ENCODE measurements around the gene MBD3L2.

MBD3L2 gene

DNA sequence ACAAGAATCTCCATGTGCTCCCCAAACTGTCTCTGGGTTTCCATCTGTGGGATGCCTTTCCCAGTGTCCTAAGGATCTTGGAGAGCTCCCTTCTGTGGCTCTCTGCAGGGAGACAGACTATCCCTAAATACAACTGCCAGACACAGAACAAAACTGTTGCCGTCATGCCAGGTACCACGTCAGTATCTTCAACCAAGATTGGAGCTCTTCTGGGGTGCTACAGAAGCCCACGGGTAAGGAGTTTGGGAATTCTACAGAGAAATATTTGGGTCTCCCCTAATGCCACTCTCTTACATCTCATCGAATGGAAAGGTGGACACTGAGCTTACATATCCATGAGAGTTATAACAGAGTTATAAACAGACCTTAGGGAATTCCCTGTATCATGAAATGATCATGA is 14.2 kb downstream of the MBD3L2 start:
- DNase-seq: no peak

- no peak for DNase-seq
Measured at GRCh38 chr19:7063764-7064418, 14.8 kb downstream of the MBD3L2 start.

DNA sequence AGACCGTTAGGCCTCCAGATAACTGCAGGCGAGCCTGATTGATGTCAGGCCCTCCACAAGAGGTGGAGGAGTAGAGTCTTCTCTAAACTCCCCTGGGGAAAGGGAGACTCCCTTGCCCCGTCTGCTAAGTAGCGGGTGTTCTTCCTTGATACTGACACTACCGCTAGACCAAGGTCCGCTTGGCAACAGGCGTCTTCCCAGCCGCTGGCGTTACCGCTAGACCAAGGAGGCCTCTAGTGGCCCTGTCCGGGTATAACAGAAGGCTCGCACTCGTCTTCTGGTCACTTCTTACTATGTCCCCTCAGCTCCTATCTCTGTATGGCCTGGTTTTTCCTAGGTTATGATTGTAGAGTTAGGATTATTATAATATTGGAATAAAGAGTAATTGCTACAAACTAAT is 18.0 kb downstream of the MBD3L2 start:
- DNase-seq: peak; percentile 0

GRCh38 chr19:7067716-7068115 is 18.6 kb downstream of the MBD3L2 start:
- DNase-seq: no peak

- no peak for DNase-seq
Measured at GRCh38 chr19:7068599-7068998, 19.5 kb downstream of the MBD3L2 start.

GRCh38 chr19:7069042-7069903 is 20.2 kb downstream of the MBD3L2 start, which contains the start of gene ZNF557:
Gene ZNF557, plus strand, starts transcription at chr19:7069703. Its CDS starts 5,372 bp downstream, at chr19:7075075.
- peak; percentile 92 for DNase-seq

- no peak for DNase-seq
Measured at GRCh38 chr19:7069904-7070226, 20.7 kb downstream of the MBD3L2 start.

- no peak for DNase-seq
Measured at GRCh38 chr19:7072541-7072940, 23.4 kb downstream of the MBD3L2 start.

- DNase-seq: no peak
Measured at GRCh38 chr19:7074705-7075282, 25.7 kb downstream of the MBD3L2 start.

DNA sequence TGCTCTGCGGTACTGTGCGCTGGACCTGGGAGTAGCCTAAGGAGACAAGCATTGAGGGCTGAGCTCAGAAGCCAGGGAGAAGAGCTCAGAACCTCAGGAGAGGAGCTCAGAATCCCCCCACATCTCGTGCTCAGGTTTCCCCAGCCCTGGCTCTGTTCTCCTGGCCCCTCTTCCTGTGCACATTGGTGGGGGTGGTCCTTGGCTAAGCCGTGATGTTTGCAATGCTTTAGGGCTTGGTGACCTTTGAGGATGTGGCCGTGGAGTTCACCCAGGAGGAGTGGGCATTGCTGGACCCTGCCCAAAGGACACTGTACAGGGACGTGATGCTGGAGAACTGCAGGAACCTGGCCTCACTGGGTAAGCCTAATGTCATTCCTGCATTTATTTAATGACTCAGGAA is 27.0 kb downstream of the MBD3L2 start:
- no peak for DNase-seq

- no peak for DNase-seq
Measured at GRCh38 chr19:7078008-7078407, 28.9 kb downstream of the MBD3L2 start.

GRCh38 chr19:7083076-7083956 is 34.2 kb downstream of the MBD3L2 start:
- no peak for DNase-seq

- DNase-seq: no peak
Measured at GRCh38 chr19:7088999-7089398, 39.9 kb downstream of the MBD3L2 start.

DNA sequence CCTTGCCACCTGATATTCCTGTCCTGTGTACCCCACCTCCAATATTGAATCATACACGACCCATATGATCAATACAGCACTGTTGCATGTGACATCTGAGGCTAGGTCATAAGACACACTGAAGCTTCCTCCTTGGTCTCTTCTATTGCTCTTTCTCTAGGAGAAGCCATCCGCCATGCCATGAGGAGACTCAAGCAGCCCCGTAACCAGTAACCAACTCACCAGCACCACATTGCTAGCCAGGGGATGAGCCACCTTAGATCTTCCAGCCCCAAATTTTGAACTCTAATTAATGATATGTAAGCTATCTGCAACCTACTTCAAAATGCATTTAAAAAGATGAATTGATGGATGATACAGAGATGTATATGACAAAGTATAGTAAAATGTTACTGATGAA is 49.0 kb downstream of the MBD3L2 start:
- no peak for DNase-seq

DNA sequence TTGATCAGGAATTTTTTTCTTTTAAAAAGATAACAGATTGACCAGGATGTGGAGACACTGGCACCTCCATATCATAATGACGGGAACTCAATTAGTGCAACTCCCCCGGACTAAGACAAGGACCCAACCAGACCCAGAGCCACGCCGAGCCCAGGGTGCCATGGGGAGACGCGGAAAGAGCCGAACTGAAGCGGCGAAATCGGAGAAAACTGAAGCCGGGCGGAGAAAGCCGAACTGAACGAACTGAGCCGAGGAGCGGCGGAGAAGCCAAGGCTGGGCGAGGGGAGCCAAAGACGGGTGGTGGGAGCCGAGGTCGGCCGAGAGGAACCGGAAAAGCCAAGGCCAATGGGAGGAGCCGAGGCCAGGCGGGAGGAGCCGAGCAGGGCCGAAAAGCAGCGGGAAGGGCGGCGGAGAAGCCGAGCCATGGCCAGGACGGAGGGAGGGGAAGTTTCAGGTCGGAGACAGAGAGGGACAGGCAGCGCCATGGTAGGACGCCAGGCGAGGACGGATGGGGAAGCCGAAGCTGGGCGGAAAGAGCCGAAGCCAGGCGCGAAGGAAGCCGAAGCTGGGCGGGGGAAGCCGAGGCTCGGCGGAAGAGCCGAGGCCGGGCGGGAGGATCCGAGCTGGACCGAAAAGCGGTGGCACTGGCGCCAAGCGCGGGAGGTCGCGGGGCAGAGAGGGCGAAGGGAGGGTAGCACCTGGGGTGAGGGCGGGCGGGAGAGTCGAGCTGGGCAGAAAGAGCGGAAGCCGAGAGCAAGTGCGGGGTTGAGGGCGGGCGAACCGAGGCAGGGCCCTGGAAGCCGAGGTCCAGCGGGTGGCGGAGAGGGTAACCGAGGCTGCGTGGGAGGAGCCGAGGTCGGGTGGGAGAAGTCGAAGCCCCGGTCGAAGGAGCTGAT is 49.8 kb downstream of the MBD3L2 start:
- peak; percentile 71 for DNase-seq

DNA sequence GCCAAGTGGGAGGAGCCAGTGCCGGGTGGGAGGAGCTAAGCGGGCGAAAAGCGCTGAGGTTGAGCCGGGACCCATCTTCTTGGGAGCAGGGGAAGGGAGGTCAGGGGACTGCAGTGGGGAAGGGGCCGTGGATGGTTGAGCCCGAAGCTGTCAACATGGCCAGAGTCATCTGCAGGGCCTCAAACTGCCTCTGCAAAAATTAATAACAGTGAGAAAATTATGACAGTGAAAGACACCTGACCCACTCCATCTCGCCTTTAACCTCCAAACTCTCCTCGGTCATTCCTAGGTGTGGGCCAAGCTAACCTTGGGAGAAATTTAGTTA is 50.4 kb downstream of the MBD3L2 start:
- DNase-seq: no peak

All from NCI-H526 treated with DMSO at 0.1 percent for 48 hours (cell line).